GM18517 (cell line): Measurements from ENCODE around the gene GPR161.

ENCODE experiments used
- ATAC-seq: cut with Tn5 transposase; IDR thresholded peaks from one replicate; pipeline ENCODE4 v1.9.1; 2021; ENCODE audit warnings: mild to moderate bottlenecking, moderate library complexity; ENCODE audit not compliant: unreplicated experiment

The GPR161 gene

DNA sequence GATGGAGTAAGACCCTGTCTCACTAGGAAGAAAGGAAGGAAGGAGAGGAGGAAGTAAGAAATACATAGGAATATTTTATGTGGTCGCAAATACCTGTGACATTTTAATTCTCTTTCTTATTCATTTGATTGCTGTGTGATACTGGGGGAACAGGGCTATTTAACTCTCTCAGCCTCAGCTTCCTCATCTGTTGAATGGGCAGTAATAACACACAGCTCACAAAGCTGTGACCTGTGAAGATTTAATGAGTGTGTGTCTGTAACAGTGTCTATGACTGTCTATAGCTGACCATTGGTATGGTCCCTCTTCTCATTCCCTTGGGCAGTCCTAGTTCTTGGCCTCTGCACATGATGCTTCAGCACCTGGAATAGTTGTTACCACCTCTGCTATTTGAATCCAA, 13.6 kb upstream of the GPR161 start:
- ATAC-seq: no peak

DNA sequence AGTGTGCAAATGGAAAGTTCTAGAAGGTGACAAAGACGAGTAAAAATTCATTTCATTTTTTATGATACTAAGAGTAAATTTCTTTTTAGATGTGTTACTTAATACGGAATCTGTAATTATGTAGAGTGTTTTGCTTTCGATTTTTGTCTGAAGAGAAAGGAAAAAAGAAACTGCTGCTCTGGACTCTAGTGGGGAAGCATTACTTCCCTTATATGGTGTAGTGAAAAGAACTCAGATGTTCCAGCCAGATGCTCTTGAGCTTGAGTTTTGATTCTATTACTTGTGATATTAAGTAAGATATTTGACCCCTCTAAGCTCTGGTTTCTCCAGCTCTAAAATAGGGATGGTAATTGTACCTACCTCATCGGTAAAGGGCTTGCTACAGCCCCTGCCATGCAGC, 12.2 kb upstream of the GPR161 start:
- ATAC-seq: no peak

DNA sequence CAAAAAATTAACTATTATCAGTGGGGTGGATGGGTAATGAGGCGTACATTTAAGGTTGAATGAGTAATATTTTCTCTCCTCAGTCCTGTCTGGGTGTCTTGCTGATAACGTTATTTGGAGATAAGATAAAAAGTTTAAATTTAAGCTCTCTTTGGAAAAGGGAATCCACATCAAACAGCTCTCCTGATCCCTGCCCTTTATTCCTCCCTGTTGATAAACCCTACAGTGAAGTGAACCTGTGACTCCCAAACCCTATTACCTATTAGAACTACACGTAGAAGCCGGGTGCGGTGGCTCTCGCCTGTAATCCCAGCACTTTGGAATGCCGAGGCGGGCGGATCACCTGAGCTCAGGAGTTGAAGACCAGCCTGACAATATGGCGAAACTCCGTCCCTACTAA, 9.9 kb upstream of the GPR161 start:
- no peak for ATAC-seq

DNA sequence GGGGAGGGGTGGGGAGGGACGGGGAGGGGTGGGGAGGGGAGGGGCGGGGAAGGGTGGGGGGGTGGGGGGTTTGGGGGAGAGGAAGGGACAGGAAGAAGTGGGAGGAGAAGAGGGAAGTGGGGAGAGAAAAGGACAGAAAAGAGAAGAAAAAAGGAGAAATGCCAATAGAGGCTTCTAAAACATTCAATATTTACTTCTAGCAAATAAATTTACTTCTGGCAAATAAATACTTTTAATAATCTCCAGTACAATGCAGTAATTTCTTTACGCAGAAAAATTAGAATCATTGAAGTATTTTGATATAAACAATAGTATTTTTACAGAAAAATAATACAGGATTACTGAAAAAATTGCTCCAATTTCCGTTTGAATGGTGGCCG, 9.4 kb upstream of the GPR161 start:
- no peak for ATAC-seq

DNA sequence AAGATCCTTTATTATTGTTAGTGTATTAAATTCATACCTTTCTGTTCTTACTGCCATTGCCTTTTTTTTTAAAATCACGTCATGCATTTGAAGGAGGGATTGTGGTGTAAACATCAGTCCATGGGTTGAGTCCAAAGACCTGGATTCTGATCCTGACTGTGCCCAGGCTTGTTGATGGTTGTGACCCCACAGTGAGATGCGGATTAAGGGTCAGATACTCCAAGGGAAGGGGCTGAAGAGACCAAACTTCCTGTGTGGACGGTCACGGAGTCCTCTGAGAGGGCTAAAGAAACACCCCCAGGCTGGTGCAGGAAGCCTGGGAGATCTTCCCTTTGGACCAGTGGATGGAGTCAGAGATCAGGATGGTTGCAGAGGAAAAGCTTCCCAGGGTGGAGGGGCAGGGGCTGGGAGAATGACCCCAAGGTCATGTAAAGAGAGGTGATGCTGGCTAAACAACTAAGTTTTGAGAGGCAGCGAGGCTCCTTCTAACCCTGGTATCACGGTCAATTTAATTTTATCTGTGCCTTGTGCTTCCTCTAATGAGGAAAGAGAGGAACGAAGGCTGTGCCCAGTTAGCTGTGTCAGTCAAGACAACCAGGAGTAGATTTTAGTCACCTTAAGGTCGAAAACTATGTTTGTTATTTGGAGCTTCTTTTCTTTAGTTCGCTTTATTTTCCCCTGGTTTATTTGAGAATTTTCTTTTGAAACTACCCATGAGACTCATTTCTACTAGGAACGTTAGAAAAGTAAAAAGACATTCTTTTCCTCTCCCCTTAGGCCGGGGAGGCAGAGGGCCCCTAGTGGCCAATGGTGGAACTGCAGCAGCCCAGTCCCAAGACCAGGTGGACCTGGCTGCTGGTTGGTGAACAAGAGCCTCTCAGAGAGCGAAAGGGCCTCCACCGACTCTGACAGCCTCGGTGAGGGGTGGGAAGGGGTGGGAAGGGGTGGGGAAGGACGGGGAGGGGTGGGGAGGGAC, 8.7 kb upstream of the GPR161 start:
- ATAC-seq: peak; percentile 78

DNA sequence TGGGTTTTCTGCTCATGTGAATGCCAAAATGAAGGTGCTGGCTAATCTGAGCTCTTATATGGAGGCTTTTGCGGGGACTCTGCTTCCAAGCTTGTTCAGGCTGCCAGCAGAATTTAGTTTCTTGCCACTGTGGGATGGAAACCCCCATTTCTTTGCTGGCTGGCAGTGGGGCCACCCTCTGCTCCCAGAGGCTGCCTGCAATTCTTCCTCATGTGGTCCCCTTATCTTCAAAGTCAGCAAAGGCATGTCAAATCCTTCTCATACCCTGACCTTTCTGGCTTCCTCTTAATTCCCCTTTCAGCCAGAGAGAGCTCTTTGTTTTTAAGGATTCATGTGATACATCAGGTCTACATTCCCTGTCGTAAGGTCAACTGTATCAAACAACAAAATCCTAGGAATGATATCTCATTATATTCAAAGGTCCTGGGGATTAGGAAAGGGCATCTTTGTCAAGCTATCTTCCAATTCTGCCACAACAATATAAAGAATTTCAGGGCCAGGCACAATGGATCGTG, 5.2 kb upstream of the GPR161 start:
- ATAC-seq: no peak

DNA sequence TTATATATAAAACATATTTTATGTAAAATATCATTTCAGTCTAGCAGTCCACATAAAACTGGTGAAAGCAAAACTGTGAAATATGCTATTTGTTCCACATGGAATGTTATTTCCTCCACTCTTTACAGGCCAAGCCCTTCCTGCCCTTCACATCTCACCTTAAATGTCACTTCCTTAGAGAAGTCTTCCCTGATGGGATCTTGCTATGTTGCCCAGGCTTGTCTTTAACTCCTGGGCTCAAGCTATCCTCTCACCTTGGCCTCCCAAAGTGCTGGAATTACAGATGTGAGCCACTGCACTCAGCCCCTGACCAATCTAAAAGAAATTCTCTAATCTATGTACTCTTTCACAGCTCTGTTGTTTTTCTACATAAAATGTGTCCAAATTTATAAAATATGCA, 2.3 kb upstream of the GPR161 start:
- no peak for ATAC-seq

DNA sequence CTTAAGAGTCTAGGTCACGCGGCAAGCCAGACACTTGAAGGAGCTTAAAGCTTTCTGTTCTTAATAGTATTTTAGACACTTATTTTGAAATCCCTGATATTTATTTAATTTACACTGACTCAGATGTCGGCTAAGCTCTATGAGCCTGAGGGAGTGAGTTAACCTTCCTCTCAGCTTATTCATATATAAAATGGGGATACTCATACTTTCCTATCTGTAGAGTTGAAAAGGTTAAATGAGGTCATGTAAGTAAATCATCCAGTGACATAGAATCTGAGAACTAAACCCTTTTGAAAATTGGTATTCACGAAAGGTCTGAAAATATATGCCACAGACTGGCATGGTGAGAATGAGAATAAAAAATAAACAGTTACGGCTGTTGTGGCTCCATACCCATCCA, 1.4 kb upstream of the GPR161 start:
- no peak for ATAC-seq

DNA sequence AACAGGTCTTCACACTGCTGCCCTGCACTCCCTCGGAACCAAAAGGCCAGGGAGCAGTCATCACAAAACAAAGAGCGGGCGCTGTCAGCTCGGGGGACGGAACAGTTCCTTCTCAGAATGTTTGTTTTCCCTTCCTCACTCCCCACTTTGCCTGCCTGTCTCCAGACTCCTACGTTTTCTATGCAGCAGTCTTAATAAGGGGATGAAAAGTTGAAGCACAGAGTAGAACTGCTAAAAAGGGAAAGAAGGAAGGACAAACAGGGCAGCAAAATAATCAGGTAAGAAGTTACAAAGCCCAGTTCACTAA, 738 bp upstream of the GPR161 start:
- ATAC-seq: no peak

DNA sequence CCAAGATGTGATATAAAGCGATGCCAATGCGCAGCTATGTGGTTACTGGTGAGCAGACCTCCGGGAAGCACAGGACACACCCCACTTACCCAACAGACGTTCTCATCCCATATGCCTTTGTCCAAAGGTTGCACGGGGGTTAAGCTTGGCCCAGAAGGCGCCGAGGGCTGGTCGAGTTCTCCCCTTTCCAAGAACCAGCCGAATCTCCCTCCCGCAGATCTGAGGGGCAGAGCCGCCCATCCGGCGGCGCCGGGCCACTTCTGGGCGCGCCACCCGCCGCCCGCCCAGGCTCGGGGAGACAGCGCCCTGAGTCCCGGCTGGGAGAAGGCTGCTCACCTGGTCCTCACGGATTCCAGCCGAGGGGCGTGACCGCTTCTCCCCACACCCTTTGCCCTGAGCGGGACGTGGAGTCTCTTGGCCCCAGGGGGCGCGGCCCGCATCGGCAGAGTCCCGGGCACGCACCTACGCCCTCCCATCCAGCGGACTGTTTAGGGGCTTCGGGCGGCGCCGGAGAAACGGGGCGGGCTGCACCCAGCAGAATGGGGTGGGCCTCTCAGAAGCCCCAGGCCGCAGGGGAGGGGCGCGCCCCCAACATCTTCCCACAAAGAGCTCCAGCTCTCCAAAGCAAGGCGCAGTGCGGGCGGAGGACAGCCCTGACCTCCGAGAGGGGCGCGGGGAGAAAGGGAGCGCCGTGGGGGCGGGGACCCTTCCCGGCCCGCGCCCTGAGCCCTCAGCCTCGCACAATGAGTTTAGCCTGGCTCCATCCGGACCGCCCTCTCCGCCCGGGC, 615 bp downstream of the GPR161 start:
- no peak for ATAC-seq

DNA sequence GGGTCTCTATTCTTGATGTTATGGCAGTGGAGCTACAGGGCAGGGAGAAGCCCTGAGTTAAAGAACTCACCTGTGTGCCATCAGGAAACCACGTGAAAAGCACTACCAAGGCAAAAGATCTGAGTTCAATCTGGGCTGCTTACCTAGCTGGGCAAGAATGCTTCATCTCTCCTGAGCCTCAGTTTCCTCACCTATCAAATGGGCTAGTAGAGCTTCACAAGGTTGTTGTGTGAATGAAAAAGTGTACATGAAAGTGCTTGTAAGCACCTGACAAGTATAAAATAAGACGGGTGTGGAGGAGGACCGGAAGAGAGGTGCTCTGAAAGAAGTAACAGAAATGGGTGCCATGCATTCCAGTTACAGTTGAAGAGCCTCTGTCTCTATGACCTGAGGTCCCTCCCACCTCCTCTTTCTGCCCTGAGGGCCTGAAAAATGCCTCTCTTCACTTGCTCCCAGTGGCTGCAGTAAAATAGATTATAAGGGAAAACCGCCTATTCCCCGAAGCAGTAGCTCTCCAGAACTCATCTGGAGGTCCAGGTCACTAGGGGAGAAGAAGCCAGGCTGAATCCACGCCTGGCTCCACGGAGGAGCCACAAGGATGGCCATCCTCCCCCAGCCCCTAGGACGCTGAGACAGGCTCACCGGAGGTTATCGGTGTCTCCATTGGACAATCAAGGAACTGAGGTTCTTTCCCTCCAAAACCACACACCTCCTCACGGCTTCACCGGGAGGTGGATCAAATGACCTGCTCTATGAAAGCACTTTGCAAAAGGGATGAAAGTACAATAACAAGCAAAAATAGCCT, 1.4 kb downstream of the GPR161 start:
- no peak for ATAC-seq

DNA sequence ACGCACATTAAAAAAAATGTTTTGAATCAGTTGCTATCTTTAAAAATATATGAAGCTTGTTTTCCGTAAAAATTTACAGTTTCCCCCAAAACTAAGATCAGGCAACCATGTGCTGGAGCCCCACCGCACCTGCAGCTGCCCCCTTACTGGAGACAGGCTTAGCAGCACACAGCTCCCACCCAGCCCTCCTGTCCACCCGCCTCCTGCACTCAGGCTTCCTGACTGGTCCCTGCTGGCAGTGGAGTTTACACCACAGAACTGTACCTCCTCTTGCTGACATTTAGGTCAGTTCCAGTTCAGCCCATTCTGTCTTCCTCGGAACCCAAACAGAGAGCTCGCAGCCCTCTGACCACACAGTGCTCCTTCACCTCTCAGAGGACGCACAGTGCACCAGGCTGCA, 2.1 kb downstream of the GPR161 start:
- no peak for ATAC-seq

DNA sequence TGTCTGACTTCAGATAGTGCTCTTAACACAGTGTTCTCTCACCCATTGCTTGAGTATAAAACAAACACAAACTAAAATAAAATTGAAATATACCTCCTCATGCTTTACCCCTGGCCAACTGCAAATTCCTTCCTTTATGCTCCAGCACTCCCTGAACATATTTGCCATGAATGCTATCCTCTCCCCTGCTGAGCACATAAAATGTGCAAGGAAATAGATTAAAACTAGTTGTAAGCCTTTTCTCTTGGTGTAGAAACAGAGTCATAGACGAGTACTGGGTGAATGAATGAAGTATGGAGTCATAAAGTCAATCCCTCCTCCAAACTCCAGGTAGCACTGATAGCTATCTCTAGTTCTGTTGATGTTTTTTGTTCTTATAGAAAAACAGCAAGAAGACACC, 2.6 kb downstream of the GPR161 start:
- ATAC-seq: no peak

DNA sequence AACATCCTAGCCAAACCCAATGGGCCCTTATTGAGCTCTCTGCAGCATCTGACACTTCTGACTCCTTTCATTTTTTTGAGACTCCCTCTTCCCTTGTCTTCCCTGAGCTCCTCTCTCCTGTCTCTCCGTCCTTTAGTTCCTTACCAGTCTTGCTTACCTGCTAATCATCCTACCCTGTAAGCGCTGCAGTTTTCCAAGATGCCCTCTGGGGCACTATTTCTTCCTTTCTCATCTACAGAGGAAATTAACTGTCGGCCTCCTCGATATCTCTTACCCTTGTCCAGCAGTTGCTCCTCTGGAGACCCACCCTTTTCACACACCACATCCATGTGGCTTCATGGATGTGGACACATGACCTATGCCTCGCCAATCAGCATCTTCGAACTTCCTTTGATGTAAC, 6.8 kb downstream of the GPR161 start:
- ATAC-seq: no peak

DNA sequence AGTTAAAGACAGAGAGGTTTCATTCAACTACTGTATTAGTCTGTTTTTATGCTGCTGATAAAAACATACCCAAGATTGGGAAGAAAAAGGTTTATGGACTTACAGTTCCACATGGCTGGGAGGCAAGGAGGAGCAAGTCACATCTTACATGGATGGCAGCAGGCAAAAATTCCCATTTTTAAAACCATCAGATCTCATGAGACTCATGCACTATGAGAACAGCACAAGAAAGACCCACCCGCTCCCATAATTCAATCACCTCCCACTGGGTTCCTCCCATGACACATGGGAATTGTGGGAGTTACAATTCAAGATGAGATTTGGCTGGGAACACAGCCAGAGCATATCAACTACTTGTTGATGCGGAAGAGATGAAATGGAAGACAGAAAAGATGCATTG, 9.2 kb downstream of the GPR161 start:
- ATAC-seq: no peak

DNA sequence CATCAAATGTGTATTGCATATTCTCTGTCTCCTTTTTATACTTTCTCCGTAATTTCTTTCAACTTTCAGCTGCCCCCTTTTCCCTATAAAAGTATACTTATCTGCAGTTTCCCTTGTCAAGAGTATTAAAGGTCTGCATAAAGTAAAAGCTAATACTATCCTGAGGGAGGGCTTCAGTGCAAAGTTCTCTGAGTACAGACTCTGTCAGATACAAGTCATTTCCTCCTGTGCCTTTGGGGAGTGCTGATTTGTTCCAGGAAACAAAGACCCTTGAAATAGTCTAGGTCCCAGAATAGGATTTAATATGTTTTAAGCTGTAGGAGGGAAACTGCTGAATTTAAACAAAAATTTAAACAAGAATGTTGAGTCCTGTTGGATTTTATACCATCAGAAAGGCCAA, 11.7 kb downstream of the GPR161 start:
- no peak for ATAC-seq

DNA sequence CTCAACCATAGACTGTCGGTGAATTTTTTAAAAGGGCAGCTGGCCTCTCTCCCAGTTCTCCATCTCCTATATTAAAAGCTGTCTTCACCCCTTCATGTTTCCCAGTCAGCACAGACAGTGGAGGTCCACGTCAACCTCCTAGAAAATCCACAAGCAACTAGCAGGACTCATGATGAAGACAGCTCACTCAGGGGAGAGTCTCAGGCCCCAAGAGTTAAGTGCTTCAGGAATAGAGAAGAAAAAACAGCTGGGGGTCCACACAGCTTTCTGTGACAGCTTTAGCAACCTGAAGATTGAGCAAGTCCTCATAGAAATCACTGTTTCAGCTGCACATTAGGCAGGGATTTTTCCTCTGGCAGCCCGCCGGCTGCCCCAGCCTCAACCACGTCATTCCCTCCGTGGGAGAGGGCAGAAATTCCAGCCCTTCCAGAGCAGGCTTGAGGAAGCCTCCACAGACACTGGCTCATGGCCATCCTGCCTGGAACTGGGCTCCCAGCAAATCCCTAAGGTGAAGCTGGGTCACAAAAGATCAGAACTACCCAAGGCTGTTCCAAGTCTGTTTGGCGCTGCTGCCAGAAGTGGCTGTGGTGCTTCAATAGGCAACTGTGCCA, 15.2 kb downstream of the GPR161 start:
- no peak for ATAC-seq

DNA sequence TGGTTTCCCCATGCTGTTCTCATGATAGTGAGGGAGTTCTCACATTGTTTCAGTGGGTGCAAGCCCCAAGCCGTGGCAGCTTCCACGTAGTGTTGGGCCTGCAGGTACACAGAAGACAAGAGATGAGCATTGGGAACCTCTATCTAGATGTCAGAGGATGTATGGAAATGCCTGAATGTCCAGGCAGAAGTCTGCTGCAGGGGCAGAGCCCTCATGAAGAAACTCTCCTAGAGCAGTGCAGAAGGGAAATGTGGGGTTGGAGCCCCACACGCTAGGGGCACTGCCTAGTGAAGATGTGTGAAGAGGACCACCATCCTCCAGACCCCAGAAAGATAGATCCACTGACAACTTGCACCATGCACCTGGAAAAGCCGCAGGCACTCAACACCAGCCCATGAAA, 17.0 kb downstream of the GPR161 start:
- ATAC-seq: no peak

DNA sequence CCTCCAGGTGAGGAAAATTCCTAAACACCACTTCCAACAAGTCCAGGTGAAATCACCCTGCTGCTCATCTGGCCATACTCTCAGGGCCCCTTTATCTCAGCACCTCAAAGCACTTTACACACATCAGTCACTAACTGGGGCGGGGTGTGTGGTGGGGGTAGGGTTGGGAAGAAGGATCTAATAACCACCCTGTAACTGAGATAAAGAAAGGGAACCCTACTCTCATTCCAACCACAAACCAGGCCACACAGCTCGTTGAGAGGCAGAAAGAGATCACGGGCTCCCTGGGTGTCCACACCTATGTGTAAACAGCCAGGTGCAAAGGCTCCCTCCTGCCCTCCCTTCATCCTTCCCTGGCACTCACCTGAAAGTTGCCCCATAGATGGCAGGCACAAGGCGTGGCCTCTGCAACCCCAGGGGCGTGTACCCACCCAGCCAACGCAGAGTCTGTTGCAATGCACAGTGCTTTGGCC, 20.4 kb downstream of the GPR161 start:
- no peak for ATAC-seq

DNA sequence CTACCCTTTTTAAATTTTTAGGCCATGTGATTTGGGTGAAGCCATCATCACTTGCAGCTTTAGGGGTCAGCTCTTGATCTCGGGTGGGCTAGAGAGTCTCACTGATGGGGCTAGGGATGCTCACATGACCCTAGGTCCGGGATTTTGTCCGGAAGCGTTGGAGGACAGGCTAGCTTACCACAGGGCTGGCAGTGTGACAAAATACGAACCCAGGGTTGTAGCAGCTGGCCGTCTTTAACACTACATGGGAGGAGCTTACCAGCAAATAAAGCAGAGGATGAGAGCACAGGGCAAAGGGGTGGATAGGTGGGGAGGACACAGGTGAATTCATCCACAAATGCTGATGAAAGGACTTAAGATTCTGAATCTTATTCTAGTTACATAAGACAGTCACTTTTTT, 21.9 kb downstream of the GPR161 start:
- no peak for ATAC-seq
